A673 (cell line): ENCODE results near the gene PPP2R2D.

ENCODE experiments used
- CTCF ChIP-seq: fragments of 300-800, 200-600 bp; sonication (generic); conservative IDR thresholded peaks from 2 replicates; pipeline ENCODE4 v1.5.1; 2017; ENCODE audit warnings: low read depth, mild to moderate bottlenecking, antibody characterized with exemption, low read length, moderate library complexity, mixed read lengths
- EZH2 ChIP-seq: fragments of 200-600 bp; sonication (generic); IDR thresholded peaks from 2 replicates; pipeline ENCODE4 v1.6.1; 2017; ENCODE audit warnings: borderline replicate concordance, low read depth, mild to moderate bottlenecking, mixed read lengths, antibody characterized with exemption, low read length; ENCODE audit not compliant: poor library complexity, severe bottlenecking

DNA sequence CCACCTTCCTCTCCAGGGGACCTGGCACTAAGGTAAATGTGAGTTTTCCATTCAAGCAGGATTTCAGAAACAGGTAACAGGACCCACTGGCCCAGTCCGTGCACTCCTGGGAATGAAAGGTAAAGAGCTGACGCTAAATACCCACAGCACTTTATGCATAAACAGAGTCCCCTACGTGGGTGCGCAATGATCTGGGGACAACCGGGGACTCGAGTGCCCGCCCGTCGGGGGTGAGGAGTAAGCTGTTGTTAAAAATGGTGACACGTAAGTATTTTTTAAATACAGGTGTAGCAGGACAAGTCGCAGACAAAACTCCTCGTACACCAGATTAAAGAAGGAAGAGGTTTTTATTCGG is 47.2 kb upstream of the PPP2R2D start:
- TF ChIP-seq EZH2 (no peak), CTCF (no peak)
